Activated B cell treated with CpG ODN at 0.5 μM for 24 hours (primary cell): Measurements from ENCODE around the gene GGCX. TPM values are rescaled to one million over a fixed set of nuclear protein-coding genes. Genes with fewer than 3 reads are reported as not detected.

Experiments
- ATAC-seq: fragments of 200-7000 bp; cut with Tn5 transposase; one replicate; pipeline ENCODE4 v1.10.0; 2021; ENCODE audit warnings: low read depth, mild to moderate bottlenecking, moderate library complexity
- CTCF ChIA-PET: fragments of 350-600 bp; sonication (Branson Sonifier 250); formaldehyde crosslinking; loops from one replicate; lab custom pipeline; 2021; ENCODE audit warnings: antibody characterized with exemption; lab: Charles Lee
- POLR2A ChIA-PET: fragments of 350-600 bp; sonication (Branson Sonifier 250); formaldehyde crosslinking; loops from one replicate; lab custom pipeline; 2021; ENCODE audit warnings: antibody characterized with exemption; lab: Charles Lee
- DNase-seq: peaks from one replicate; pipeline ENCODE4 v3.0.0; 2022
- H3K27ac Mint-ChIP-seq: one replicate; pipeline ENCODE4 v1.8.0; 2020; ENCODE audit warnings: mixed read lengths
- H3K27me3 Mint-ChIP-seq: one replicate; pipeline ENCODE4 v1.8.0; 2021; ENCODE audit warnings: mixed read lengths
- H3K36me3 Mint-ChIP-seq: one replicate; pipeline ENCODE4 v1.8.0; 2021; ENCODE audit warnings: low read depth, mixed read lengths
- H3K4me1 Mint-ChIP-seq: one replicate; pipeline ENCODE4 v1.8.0; 2021; ENCODE audit warnings: mixed read lengths
- H3K4me3 Mint-ChIP-seq: one replicate; pipeline ENCODE4 v1.8.0; 2020; ENCODE audit warnings: mild to moderate bottlenecking, mixed read lengths
- H3K9me3 Mint-ChIP-seq: one replicate; pipeline ENCODE4 v1.8.0; 2020; ENCODE audit warnings: mixed read lengths
- intact Hi-C: fragments of 100-400 bp; cut with micrococcal nuclease; formaldehyde crosslinking; loops from one replicate; pipeline ENCODE4 v1.15.1; 2024
- total RNA-seq: library from RNA; stranded (reverse); gene quantifications from 2 replicates; pipeline ENCODE4 v1.2.3, GENCODE V29; 2022
- TF ChIP-seq, protein P1 (sequence below): fragments of 200-600 bp; IDR thresholded peaks from one replicate; pipeline ENCODE4 v1.8.0; 2022; ENCODE audit warnings: antibody characterized with exemption, mild to moderate bottlenecking

Gene GGCX
- total RNA-seq, 1 donor from 2014 or later = 30.7 TPM

GRCh38 chr2:85600951-85601770, 39.9 kb upstream of the GGCX start:
- H3K36me3 Mint-ChIP-seq = peaks cover 44% of the 10 kb centered on the region
- H3K27me3 Mint-ChIP-seq = no peaks in the 10 kb centered on the region
- no peaks in the 10 kb centered on the region for H3K9me3 Mint-ChIP-seq
- ChIA-PET CTCF (interaction anchor here (0.6 kb wide), 1 partner anchor 181 kb away, joined by 3 read pairs; no protein-coding TSS in a partner anchor), POLR2A (interaction anchor here (1.0 to 3.5 kb wide), 9 partner anchors 11 to 182 kb away, joined by 3 to 28 read pairs (median 11); partner anchors contain the start of genes C2orf68, GGCX, MAT2A and SH2D6)
- intact Hi-C loops = no loop called here
- H3K27ac Mint-ChIP-seq = peak overlapping the region; percentile 84
- H3K4me1 Mint-ChIP-seq = peaks cover 40% of the 10 kb centered on the region
- TF ChIP-seq, protein P1, sequence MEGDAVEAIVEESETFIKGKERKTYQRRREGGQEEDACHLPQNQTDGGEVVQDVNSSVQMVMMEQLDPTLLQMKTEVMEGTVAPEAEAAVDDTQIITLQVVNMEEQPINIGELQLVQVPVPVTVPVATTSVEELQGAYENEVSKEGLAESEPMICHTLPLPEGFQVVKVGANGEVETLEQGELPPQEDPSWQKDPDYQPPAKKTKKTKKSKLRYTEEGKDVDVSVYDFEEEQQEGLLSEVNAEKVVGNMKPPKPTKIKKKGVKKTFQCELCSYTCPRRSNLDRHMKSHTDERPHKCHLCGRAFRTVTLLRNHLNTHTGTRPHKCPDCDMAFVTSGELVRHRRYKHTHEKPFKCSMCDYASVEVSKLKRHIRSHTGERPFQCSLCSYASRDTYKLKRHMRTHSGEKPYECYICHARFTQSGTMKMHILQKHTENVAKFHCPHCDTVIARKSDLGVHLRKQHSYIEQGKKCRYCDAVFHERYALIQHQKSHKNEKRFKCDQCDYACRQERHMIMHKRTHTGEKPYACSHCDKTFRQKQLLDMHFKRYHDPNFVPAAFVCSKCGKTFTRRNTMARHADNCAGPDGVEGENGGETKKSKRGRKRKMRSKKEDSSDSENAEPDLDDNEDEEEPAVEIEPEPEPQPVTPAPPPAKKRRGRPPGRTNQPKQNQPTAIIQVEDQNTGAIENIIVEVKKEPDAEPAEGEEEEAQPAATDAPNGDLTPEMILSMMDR = no peak
- ATAC-seq (no peak), DNase-seq (no peak)
- H3K4me3 Mint-ChIP-seq = peak overlapping the region; percentile 87

- H3K27me3 Mint-ChIP-seq = no peaks in the 10 kb centered on the region
- H3K27ac Mint-ChIP-seq = no peak overlapping the region
- H3K4me1 Mint-ChIP-seq = peaks cover 48% of the 10 kb centered on the region
- intact Hi-C loops = no loop called here
- ATAC-seq (no peak), DNase-seq (no peak)
- no peaks in the 10 kb centered on the region for H3K9me3 Mint-ChIP-seq
- TF ChIP-seq, protein P1 = no peak
- ChIA-PET CTCF (no interaction called here), POLR2A (interaction anchor here (0.8 to 1.5 kb wide), 5 partner anchors 12 to 39 kb away, joined by 3 to 11 read pairs (median 5); partner anchors contain the start of genes C2orf68 and GGCX)
- peaks cover 46% of the 10 kb centered on the region for H3K36me3 Mint-ChIP-seq
- no peak overlapping the region for H3K4me3 Mint-ChIP-seq
These were observed 38.9 kb upstream of the GGCX start for GRCh38 chr2:85600235-85600575.

DNA sequence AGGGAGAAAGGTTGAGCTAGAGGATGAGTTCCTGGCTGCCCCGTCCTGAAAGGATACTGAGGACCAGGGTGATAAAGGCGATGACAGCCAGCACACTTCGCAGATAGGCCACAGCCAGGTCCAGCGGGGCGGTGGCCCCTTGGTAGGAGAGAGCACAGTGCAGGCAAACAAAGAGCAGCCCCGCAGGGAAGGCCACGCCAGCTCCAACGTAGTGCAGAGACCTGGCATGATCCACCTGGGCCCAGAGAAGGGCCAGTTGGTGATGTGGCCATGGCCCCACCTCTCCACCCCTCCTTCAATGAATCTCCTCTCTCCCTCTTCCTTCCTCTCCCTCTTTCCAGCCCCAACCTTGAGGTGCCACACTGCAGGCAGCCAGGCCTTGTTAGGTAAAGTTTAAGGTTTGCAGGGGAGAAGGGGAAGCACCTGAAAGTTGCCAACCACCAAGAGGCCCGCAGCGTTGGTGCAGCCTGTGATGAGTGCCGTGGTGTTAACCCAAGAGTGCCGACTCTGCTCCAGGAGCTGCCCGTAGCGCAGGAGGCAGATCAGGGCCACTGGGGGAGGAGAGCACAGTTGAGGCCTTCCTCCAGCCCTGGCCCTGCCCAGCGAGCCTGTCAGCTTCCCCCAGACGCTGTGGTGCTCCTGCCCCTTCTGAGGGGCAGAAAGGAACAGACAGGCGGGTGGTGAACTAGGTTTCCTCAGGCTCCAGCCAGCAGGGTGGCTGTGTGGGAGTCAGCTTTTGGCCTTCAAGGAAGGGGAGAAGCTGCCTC, 38.4 kb upstream of the GGCX start:
- ChIA-PET CTCF (no interaction called here), POLR2A (interaction anchor here (0.6 to 1.5 kb wide), 6 partner anchors 12 to 207 kb away, joined by 3 to 11 read pairs (median 4); partner anchors contain the start of genes C2orf68 and GGCX)
- no peak overlapping the region for H3K4me3 Mint-ChIP-seq
- H3K27ac Mint-ChIP-seq = no peak overlapping the region
- DNase-seq (no peak), ATAC-seq (no peak)
- H3K4me1 Mint-ChIP-seq = peaks cover 50% of the 10 kb centered on the region
- H3K27me3 Mint-ChIP-seq = no peaks in the 10 kb centered on the region
- no peaks in the 10 kb centered on the region for H3K9me3 Mint-ChIP-seq
- TF ChIP-seq, protein P1 = no peak
- intact Hi-C loops = no loop called here
- H3K36me3 Mint-ChIP-seq = peaks cover 52% of the 10 kb centered on the region

DNA sequence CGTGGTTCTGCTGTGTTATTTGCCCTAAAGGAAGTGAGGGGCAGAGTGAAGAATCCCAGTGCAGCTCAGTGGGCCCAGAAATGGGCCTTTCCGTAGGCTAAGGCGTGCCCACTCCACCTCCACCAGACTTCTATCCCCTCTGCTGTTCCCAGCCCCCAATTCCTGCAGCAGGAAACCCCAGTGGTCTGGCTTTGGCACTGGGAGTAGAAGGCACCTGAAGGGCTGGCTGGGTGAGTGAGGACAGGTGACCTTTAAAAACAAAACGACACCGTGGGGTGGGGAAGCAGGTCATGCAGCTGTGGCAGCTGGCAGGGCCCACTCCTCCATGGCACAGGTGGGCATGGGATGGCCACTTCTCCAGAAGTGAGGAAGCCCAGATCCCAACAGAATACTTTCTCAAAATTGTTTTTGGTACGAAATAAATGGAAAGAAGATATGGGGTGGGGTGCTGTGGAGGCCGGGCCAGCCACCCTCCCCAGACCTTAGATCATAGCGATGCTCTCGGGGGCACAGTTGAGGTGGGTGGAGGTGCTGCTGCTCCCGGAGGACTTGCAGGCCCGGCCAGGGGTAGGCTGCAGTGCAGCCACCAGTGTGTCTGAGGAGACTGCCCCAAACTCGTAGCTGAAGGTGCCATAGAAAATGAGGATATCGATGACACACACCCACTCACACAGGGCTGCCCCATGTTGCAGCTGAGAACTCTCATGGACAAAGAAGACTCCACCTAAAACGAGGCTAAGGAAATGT, 37.5 kb upstream of the GGCX start:
- TF ChIP-seq, protein P1 = no peak
- no peak for ATAC-seq
- Mint-ChIP-seq H3K4me3 (no peak overlapping the region), H3K4me1 (peaks cover 51% of the 10 kb centered on the region), H3K27ac (no peak overlapping the region), H3K9me3 (no peaks in the 10 kb centered on the region), H3K27me3 (no peaks in the 10 kb centered on the region), H3K36me3 (peaks cover 52% of the 10 kb centered on the region)
- POLR2A ChIA-PET = interaction anchor here (0.6 kb wide), 1 partner anchor 206 kb away, joined by 3 read pairs; no protein-coding TSS in a partner anchor
- CTCF ChIA-PET = no interaction called here
- intact Hi-C loops = no loop called here
- no peak for DNase-seq
